Lower lobe of right lung (tissue), 2 donors: ENCODE measurements around the gene IFITM5. TPM values are rescaled to one million over a fixed set of nuclear protein-coding genes. Genes with fewer than 3 reads are reported as not detected.
"Not testable (repeated sequence)": the region's sequence is repeated elsewhere in the genome, so short reads cannot be mapped to it uniquely, and the experiment has no call there.

Source experiments
- ATAC-seq, 2 donors: fragments of 200-7000 bp; cut with Tn5 transposase; one replicate each; pipeline ENCODE4 v1.9.1; 2020 to 2022; ENCODE audit warnings: mild to moderate bottlenecking in 2 of 2, moderate library complexity in 2 of 2
- DNase-seq: peaks from one replicate; pipeline ENCODE4 v3.0.0-alpha.2; 2020
- H3K27ac ChIP-seq: fragments of 200-600 bp; one replicate; pipeline ENCODE4 v1.8.0; 2022
- H3K27me3 ChIP-seq: fragments of 200-600 bp; one replicate; pipeline ENCODE4 v1.8.0; 2022; ENCODE audit warnings: low read depth
- H3K36me3 ChIP-seq: fragments of 200-600 bp; one replicate; pipeline ENCODE4 v1.8.0; 2022; ENCODE audit warnings: mild to moderate bottlenecking
- H3K4me1 ChIP-seq: fragments of 200-600 bp; one replicate; pipeline ENCODE4 v1.8.0; 2022
- H3K4me3 ChIP-seq: fragments of 200-600 bp; one replicate; pipeline ENCODE4 v1.8.0; 2022; ENCODE audit warnings: mild to moderate bottlenecking
- H3K9me3 ChIP-seq: fragments of 200-600 bp; one replicate; pipeline ENCODE4 v1.8.0; 2022
- CTCF ChIP-seq: fragments of 200-600 bp; IDR thresholded peaks from one replicate; pipeline ENCODE4 v1.8.0; 2022; ENCODE audit warnings: antibody characterized with exemption, mild to moderate bottlenecking
- intact Hi-C: fragments of 100-400 bp; cut with DNase I; formaldehyde crosslinking; loops from one replicate; pipeline ENCODE4 v1.11.0; 2022
- total RNA-seq: library from RNA; stranded (reverse); fragmentation: NEBNext Ultra II Directional; extraction: Animal tissue kit (Norgen Biotek cat#: 25700); gene quantifications from one replicate; pipeline ENCODE4 v1.2.1, GENCODE V29; 2021
- donor health status: DM: no; HTN: yes; CAD: no; lungs with severe emphysema.

The IFITM5 gene
- total RNA-seq, 1 donor from 2014 or later = not detected

- intact Hi-C loops = no loop called here
- Histone ChIP-seq H3K36me3 (no peaks in the 10 kb centered on the region), H3K4me3 (peak overlapping the region; percentile 61), H3K27me3 (no peaks in the 10 kb centered on the region), H3K9me3 (no peaks in the 10 kb centered on the region), H3K27ac (peak overlapping the region; percentile 82), H3K4me1 (peaks cover 54% of the 10 kb centered on the region)
- DNase-seq (no peak), ATAC-seq (no peak)
- no peak for TF ChIP-seq CTCF
Observed at GRCh38 chr11:315516-315994, 16.2 kb upstream of the IFITM5 start.

GRCh38 chr11:315051-315481 is 15.7 kb upstream of the IFITM5 start:
- Histone ChIP-seq H3K4me1 (peaks cover 54% of the 10 kb centered on the region), H3K27ac (peak overlapping the region; percentile 82)

GRCh38 chr11:314554-314875 is 15.2 kb upstream of the IFITM5 start:
- DNase-seq, ATAC-seq, H3K36me3 ChIP-seq, H3K27me3 ChIP-seq, intact Hi-C loops, H3K9me3 ChIP-seq: not testable (repeated sequence)
- Histone ChIP-seq H3K27ac (peak overlapping the region; percentile 82), H3K4me3 (peak overlapping the region; percentile 61), H3K4me1 (peaks cover 59% of the 10 kb centered on the region)

More at GRCh38 chr11:315051-315481, 15.7 kb upstream of the IFITM5 start:
- Histone ChIP-seq H3K4me3 (peak overlapping the region; percentile 61), H3K27me3 (no peaks in the 10 kb centered on the region), H3K9me3 (no peaks in the 10 kb centered on the region), H3K36me3 (no peaks in the 10 kb centered on the region)
- DNase-seq (no peak), ATAC-seq (no peak)
- no peak for TF ChIP-seq CTCF
- intact Hi-C loops = no loop called here

GRCh38 chr11:313787-314553 is 14.6 kb upstream of the IFITM5 start, which contains the start of gene IFITM1:
TSS of gene IFITM1 (plus strand) at chr11:314040. CDS start at chr11:314171, 131 bp downstream.
- no peaks in the 10 kb centered on the region for H3K36me3 ChIP-seq
- H3K4me3 ChIP-seq = peak within 1 kb of the TSS; percentile 61
- peak; percentile 3 to 25 for ATAC-seq
- intact Hi-C loops = no loop called here
- TF ChIP-seq CTCF = no peak
- no peaks in the 10 kb centered on the region for H3K27me3 ChIP-seq
- peak within 1 kb of the TSS; percentile 82 for H3K27ac ChIP-seq
- peak; percentile 51 for DNase-seq
- no peaks in the 10 kb centered on the region for H3K9me3 ChIP-seq
- peaks cover 64% of the 10 kb centered on the region for H3K4me1 ChIP-seq

- ATAC-seq (no peak), DNase-seq (no peak)
- no peaks in the 10 kb centered on the region for H3K9me3 ChIP-seq
- H3K27me3 ChIP-seq = no peaks in the 10 kb centered on the region
- peaks cover 65% of the 10 kb centered on the region for H3K4me1 ChIP-seq
- TF ChIP-seq CTCF = no peak
- intact Hi-C loops = no loop called here
- H3K27ac ChIP-seq = peak overlapping the region; percentile 82
- peak overlapping the region; percentile 61 for H3K4me3 ChIP-seq
- H3K36me3 ChIP-seq = no peaks in the 10 kb centered on the region
Observed at GRCh38 chr11:313304-313786, 14.0 kb upstream of the IFITM5 start.
